Breast epithelium (tissue), 4 donors: ENCODE results near the gene AATK. TPM values are rescaled to one million over a fixed set of nuclear protein-coding genes. Genes with fewer than 3 reads are reported as not detected.

Experiments
- DNase-seq, 2 donors: peaks; one replicate each; pipeline ENCODE4 v3.0.0-alpha.2; 2019; ENCODE audit warnings: low spot score in 2 of 2
- H3K27ac ChIP-seq, 2 donors: fragments of 200-600 bp; sonication (generic) in 1 of 2; one replicate each; pipeline ENCODE4 v1.5.1; 2016 to 2019; ENCODE audit warnings: mild to moderate bottlenecking in 1 of 2
- H3K27me3 ChIP-seq, 2 donors: fragments of 200-600 bp; sonication (generic) in 1 of 2; one replicate each; pipeline versions ENCODE4 v1.5.1 to v1.6.0; 2017 to 2019; ENCODE audit warnings: control low read depth in 1 of 2, mild to moderate bottlenecking in 1 of 2
- H3K36me3 ChIP-seq: fragments of 200-600 bp; one replicate; pipeline ENCODE4 v1.5.1; 2019
- H3K4me1 ChIP-seq, 2 donors: fragments of 200-600 bp; sonication (generic); one replicate each; pipeline ENCODE4 v1.5.1; 2016 to 2019; ENCODE audit warnings: control low read depth in 1 of 2
- H3K4me3 ChIP-seq, 3 donors: fragments of 200-600 bp; sonication (generic); 1 replicate in 2 of 3; 2 replicates in 1 of 3; pipeline ENCODE4 v1.5.1; 2016 to 2019; ENCODE audit warnings: mild to moderate bottlenecking in 3 of 3, moderate library complexity in 2 of 3
- H3K9me3 ChIP-seq, 2 donors: fragments of 200-600 bp; sonication (generic) in 1 of 2; one replicate each; pipeline ENCODE4 v1.5.1; 2016 to 2019; ENCODE audit warnings: control low read depth in 1 of 2
- CTCF ChIP-seq, 3 donors: fragments of 450-650 bp; IDR thresholded peaks; one replicate each; pipeline ENCODE4 v1.5.1; 2016 to 2017; ENCODE audit warnings: antibody characterized with exemption in 3 of 3, mild to moderate bottlenecking in 3 of 3, moderate library complexity in 3 of 3
- POLR2A ChIP-seq: fragments of 450-650 bp; IDR thresholded peaks from one replicate; pipeline ENCODE4 v1.6.1; 2016; ENCODE audit warnings: antibody characterized with exemption, mild to moderate bottlenecking, moderate library complexity
- POLR2AphosphoS5 ChIP-seq, 3 donors: sonication (generic); formaldehyde crosslinking; IDR thresholded peaks; one replicate each; pipeline ENCODE4 v1.6.1; 2017; ENCODE audit warnings: antibody characterized with exemption in 3 of 3
- intact Hi-C: fragments of 100-400 bp; cut with DNase I; formaldehyde crosslinking; loops from one replicate; pipeline ENCODE4 v1.15.1; 2023; ENCODE audit warnings: low total_unique reads
- total RNA-seq, 3 donors: library from RNA; depleted of rRNA; stranded (reverse); fragments of >200 nt; gene quantifications; one replicate each; pipeline ENCODE4 v1.1.0, GENCODE V29; 2016

AATK gene
- total RNA-seq, 3 donors from 2014 or later: under 0.01 to 0.98 (median 0.73) TPM

GRCh38 chr17:81138500-81138899 is 27.5 kb downstream of the AATK start:
- DNase-seq: no peak
- Histone ChIP-seq H3K27ac (no peak overlapping the region), H3K27me3 (no peaks in the 10 kb centered on the region), H3K4me3 (no peak overlapping the region), H3K4me1 (no peaks in the 10 kb centered on the region), H3K36me3 (no peaks in the 10 kb centered on the region), H3K9me3 (no peaks in the 10 kb centered on the region)
- intact Hi-C loops: no loop called here
- no peak for TF ChIP-seq POLR2A
- TF ChIP-seq POLR2AphosphoS5 (IDR thresholded peaks at IDR 0.05): no peak
- no peak for TF ChIP-seq CTCF (IDR thresholded peaks at IDR 0.05)

GRCh38 chr17:81138083-81138482 is 27.9 kb downstream of the AATK start:
- intact Hi-C loops: no loop called here
- no peak for DNase-seq
- Histone ChIP-seq H3K27ac (no peak overlapping the region), H3K27me3 (no peaks in the 10 kb centered on the region), H3K4me1 (no peaks in the 10 kb centered on the region), H3K4me3 (no peak overlapping the region), H3K9me3 (no peaks in the 10 kb centered on the region), H3K36me3 (no peaks in the 10 kb centered on the region)
- no peak for TF ChIP-seq CTCF (IDR thresholded peaks at IDR 0.05)
- TF ChIP-seq POLR2AphosphoS5 (IDR thresholded peaks at IDR 0.05): no peak
- no peak for TF ChIP-seq POLR2A

GRCh38 chr17:81137248-81137647 is 28.8 kb downstream of the AATK start:
- DNase-seq: no peak
- Histone ChIP-seq H3K27me3 (no peaks in the 10 kb centered on the region), H3K4me1 (no peaks in the 10 kb centered on the region), H3K27ac (no peak overlapping the region), H3K4me3 (no peak overlapping the region), H3K36me3 (no peaks in the 10 kb centered on the region), H3K9me3 (no peaks in the 10 kb centered on the region)
- intact Hi-C loops: no loop called here
- TF ChIP-seq POLR2AphosphoS5 (IDR thresholded peaks at IDR 0.05): no peak
- no peak for TF ChIP-seq CTCF (IDR thresholded peaks at IDR 0.05)
- no peak for TF ChIP-seq POLR2A

- DNase-seq: no peak
- intact Hi-C loops: no loop called here
- Histone ChIP-seq H3K4me3 (no peak overlapping the region), H3K27me3 (no peaks in the 10 kb centered on the region), H3K36me3 (no peaks in the 10 kb centered on the region), H3K4me1 (no peaks in the 10 kb centered on the region), H3K27ac (no peak overlapping the region), H3K9me3 (no peaks in the 10 kb centered on the region)
- TF ChIP-seq POLR2AphosphoS5 (IDR thresholded peaks at IDR 0.05): no peak
- TF ChIP-seq CTCF (IDR thresholded peaks at IDR 0.05): no peak
- no peak for TF ChIP-seq POLR2A
These were observed 29.7 kb downstream of the AATK start for GRCh38 chr17:81136366-81136765.

- Histone ChIP-seq H3K27ac (no peak overlapping the region), H3K36me3 (no peaks in the 10 kb centered on the region), H3K4me3 (no peak overlapping the region), H3K27me3 (no peaks in the 10 kb centered on the region), H3K4me1 (no peaks in the 10 kb centered on the region), H3K9me3 (no peaks in the 10 kb centered on the region)
- intact Hi-C loops: no loop called here
- DNase-seq: no peak
- TF ChIP-seq POLR2A: no peak
- no peak for TF ChIP-seq POLR2AphosphoS5 (IDR thresholded peaks at IDR 0.05)
- TF ChIP-seq CTCF (IDR thresholded peaks at IDR 0.05): no peak
These were observed 30.3 kb downstream of the AATK start for GRCh38 chr17:81135505-81136278.
